Left ventricle myocardium inferior (tissue), 1 donor: ENCODE results near the gene IMPA2. TPM values are rescaled to one million over a fixed set of nuclear protein-coding genes. Genes with fewer than 3 reads are reported as not detected.

Experiments
- DNase-seq: peaks from one replicate; pipeline ENCODE4 v3.0.0-alpha.2; 2020
- H3K27ac ChIP-seq: fragments of 200-600 bp; replicated peaks from 2 replicates; pipeline ENCODE4 v1.8.0; 2021
- H3K27me3 ChIP-seq: fragments of 200-600 bp; 2 replicates; pipeline ENCODE4 v1.8.0; 2021; ENCODE audit warnings: low read depth
- H3K36me3 ChIP-seq: fragments of 200-600 bp; 2 replicates; pipeline ENCODE4 v1.8.0; 2021
- H3K4me1 ChIP-seq: fragments of 200-600 bp; 2 replicates; pipeline ENCODE4 v1.8.0; 2021
- H3K4me3 ChIP-seq: fragments of 200-600 bp; 2 replicates; pipeline ENCODE4 v1.8.0; 2021; ENCODE audit warnings: mild to moderate bottlenecking, moderate library complexity
- H3K9me3 ChIP-seq: fragments of 200-600 bp; replicated peaks from 2 replicates; pipeline ENCODE4 v1.8.0; 2021
- intact Hi-C: fragments of 100-400 bp; cut with micrococcal nuclease; formaldehyde crosslinking; loops from one replicate; pipeline ENCODE4 v1.11.0; 2022
- total RNA-seq: library from RNA; stranded (reverse); fragmentation: NEBNext Ultra II Directional; extraction: Animal tissue kit (Norgen Biotek cat#: 25700); gene quantifications from one replicate; pipeline ENCODE4 v1.2.1, GENCODE V29; 2021
- TF ChIP-seq, protein P1 (sequence below): fragments of 200-600 bp; IDR thresholded peaks from 2 replicates; pipeline ENCODE4 v1.8.0; 2021; ENCODE audit warnings: antibody characterized with exemption, mild to moderate bottlenecking, borderline replicate concordance
- donor health status: DM: no; HTN: yes; CAD: no; lungs with severe emphysema.

Gene IMPA2
- total RNA-seq, 1 donor from 2014 or later = 51.5 TPM

DNA sequence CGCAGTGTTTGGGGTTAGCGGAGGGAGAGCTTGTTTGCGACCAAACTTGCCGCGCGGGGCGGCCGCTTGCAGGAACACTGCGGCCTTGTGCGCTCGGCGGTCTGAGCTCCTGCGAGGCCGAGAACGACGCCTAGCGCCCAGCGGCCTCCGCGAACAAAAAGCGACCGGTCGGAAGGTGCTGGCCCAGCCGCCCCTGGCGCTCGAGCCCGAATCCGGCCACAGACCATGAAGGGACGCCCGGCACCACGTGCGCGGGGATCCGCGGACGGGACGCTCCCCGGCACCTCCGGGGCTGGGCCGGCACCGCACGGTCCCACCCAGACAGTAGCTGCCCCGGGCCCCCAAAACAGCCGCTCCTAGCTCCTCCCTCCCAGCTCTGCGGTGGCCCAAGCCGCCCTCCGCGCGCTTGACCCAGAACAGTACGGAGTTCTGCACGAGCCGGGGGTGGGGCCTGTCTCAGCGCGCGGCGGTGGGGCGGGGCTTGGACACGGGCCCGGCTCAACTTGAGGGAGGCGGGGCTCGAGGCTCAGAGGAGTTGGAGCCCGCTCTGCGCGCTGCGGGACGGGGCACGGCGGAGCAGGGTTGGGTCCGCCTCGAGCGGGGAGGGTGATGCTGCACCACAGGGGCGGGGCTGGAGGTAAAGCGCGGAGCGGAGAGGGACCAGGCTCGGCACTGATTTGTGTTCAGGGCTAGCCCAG is 664 bp upstream of the IMPA2 start:
- peak; percentile 98 for DNase-seq

DNA sequence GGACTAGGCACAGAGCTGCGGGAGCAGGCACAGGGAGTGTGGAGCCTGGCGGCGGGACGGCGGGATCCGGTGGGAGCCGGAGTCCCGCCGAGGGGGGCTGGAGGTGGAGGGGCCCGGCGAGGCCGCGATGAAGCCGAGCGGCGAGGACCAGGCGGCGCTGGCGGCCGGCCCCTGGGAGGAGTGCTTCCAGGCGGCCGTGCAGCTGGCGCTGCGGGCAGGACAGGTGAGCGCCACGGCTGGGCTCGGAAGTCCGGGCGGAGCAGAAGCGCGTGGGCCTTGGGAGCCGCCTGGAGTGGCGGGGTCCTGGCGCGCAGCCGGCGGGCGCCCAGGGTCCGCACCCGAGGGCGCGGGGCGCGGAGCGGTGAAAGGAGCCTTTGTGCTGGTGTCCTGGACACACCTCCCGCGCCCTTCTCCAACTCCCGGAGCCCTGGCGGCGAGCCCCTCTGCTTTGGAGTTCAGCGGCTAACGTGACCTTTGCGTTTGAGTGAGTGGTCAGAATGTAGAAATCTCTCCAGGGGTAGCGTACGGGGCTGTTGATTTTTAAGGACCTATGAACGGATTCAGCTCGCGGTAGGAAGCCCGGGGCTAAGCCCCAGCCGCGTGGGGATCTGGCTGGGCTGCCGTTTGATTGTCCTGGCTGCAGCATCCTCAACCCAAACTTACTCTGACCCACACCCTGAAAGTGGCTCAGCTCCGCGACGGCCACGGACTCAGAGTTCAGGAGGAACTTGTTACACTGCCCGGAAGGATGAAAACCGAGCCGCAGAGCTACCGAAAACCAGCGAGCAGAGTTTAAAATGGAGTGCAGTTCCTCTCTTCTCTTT is 448 bp downstream of the IMPA2 start:
- Histone ChIP-seq H3K27me3 (no peaks in the 10 kb centered on the region), H3K9me3 (no peaks in the 10 kb centered on the region), H3K4me1 (peaks cover 61% of the 10 kb centered on the region), H3K36me3 (no peaks in the 10 kb centered on the region), H3K27ac (peak overlapping the region; percentile 97), H3K4me3 (peak overlapping the region; percentile 97)
- intact Hi-C loops = no loop called here
- peak; percentile 44 for DNase-seq
- TF ChIP-seq, protein P1, sequence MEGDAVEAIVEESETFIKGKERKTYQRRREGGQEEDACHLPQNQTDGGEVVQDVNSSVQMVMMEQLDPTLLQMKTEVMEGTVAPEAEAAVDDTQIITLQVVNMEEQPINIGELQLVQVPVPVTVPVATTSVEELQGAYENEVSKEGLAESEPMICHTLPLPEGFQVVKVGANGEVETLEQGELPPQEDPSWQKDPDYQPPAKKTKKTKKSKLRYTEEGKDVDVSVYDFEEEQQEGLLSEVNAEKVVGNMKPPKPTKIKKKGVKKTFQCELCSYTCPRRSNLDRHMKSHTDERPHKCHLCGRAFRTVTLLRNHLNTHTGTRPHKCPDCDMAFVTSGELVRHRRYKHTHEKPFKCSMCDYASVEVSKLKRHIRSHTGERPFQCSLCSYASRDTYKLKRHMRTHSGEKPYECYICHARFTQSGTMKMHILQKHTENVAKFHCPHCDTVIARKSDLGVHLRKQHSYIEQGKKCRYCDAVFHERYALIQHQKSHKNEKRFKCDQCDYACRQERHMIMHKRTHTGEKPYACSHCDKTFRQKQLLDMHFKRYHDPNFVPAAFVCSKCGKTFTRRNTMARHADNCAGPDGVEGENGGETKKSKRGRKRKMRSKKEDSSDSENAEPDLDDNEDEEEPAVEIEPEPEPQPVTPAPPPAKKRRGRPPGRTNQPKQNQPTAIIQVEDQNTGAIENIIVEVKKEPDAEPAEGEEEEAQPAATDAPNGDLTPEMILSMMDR = peak; percentile 14

More for the DNA sequence above, 664 bp upstream of the IMPA2 start:
- peak overlapping the region; percentile 97 for H3K4me3 ChIP-seq
- peaks cover 50% of the 10 kb centered on the region for H3K4me1 ChIP-seq
- H3K9me3 ChIP-seq = no peaks in the 10 kb centered on the region
- TF ChIP-seq, protein P1 = peak; percentile 12
- intact Hi-C loops = no loop called here
- no peaks in the 10 kb centered on the region for H3K36me3 ChIP-seq
- no peaks in the 10 kb centered on the region for H3K27me3 ChIP-seq
- peak overlapping the region; percentile 97 for H3K27ac ChIP-seq

DNA sequence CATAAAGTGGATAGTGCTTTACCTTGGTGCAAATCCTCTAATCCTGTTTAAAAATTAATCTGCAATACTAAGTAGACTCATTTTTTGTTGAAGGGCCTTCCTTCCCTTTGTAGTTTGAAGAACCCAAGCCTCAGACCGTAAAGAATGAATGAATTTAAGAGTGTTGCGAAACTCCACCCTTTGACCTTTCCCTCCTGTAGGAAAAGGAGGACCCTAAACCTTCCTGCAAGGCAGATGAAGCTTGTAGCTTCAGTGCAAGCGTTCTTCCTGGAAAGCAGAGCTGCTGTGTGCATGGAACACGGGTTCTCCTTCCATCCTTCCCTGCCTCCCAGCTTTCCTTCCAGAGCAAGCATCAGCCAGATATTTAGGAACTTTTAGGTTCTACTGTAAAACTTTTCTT is 1.7 kb downstream of the IMPA2 start:
- Histone ChIP-seq H3K4me1 (peaks cover 73% of the 10 kb centered on the region), H3K36me3 (no peaks in the 10 kb centered on the region), H3K9me3 (no peaks in the 10 kb centered on the region), H3K27me3 (no peaks in the 10 kb centered on the region), H3K4me3 (peak overlapping the region; percentile 97), H3K27ac (peak overlapping the region; percentile 97)
- TF ChIP-seq, protein P1 = no peak
- intact Hi-C loops = no loop called here
- no peak for DNase-seq

DNA sequence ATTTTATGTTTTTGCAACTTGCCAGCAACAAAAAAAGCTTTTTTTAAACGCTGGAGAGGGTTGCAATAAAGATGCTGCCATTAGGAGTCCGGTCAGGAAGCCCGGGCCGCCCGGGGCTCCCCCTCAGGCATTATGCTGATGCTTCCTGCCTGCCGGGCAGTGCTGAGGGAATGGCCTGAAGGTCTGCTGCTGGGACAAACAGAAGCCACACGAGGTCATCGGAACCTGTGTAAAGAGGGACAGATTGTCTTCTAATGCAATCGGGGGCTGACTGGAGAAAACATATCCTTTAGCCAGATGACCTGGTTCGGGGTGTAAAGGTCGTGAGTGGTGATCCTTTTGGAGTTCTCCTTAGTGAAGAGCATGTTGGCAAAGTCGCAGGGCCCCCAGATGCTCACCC is 2.3 kb downstream of the IMPA2 start:
- H3K4me3 ChIP-seq = peak overlapping the region; percentile 97

DNA sequence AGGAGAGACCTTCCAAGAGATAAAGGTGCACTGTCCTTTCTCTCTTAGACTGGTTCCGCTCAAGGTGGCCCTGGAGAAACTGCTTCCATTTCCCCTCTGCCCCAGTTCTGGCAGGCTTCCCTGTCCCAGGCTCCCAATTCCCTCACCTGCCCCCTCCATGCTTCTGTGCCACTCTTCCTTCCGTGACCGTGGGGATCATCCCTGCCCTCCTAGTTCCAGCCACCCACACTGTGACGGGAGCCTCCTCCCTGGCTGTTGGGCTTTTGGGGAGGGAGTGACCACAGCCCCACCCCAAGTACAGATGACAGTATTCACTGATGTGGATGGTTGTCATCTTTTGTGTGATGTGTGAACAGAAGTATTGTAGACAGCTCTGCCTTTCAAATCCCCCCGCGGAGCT is 2.8 kb downstream of the IMPA2 start:
- no peaks in the 10 kb centered on the region for H3K36me3 ChIP-seq
- no peaks in the 10 kb centered on the region for H3K9me3 ChIP-seq
- peak overlapping the region; percentile 97 for H3K27ac ChIP-seq
- DNase-seq = no peak
- H3K4me1 ChIP-seq = peaks cover 84% of the 10 kb centered on the region
- intact Hi-C loops = no loop called here
- TF ChIP-seq, protein P1 = no peak
- no peaks in the 10 kb centered on the region for H3K27me3 ChIP-seq
- H3K4me3 ChIP-seq = peak overlapping the region; percentile 97

More for the DNA sequence above, 2.3 kb downstream of the IMPA2 start:
- H3K36me3 ChIP-seq = no peaks in the 10 kb centered on the region
- TF ChIP-seq, protein P1 = no peak
- H3K27ac ChIP-seq = peak overlapping the region; percentile 97
- H3K9me3 ChIP-seq = no peaks in the 10 kb centered on the region
- peaks cover 79% of the 10 kb centered on the region for H3K4me1 ChIP-seq
- no peak for DNase-seq
- intact Hi-C loops = no loop called here
- H3K27me3 ChIP-seq = no peaks in the 10 kb centered on the region
